ENCODE data around the gene SERGEF. TPM values are rescaled to one million over a fixed set of nuclear protein-coding genes. Genes with fewer than 3 reads are reported as not detected.
A peak's percentile ranks its signal among the peaks of the same experiment; 100 is the strongest.

SERGEF gene
- total and polyA plus RNA-seq, 7 donors = 24.0 to 50.4 (median 30.7) TPM

DNA sequence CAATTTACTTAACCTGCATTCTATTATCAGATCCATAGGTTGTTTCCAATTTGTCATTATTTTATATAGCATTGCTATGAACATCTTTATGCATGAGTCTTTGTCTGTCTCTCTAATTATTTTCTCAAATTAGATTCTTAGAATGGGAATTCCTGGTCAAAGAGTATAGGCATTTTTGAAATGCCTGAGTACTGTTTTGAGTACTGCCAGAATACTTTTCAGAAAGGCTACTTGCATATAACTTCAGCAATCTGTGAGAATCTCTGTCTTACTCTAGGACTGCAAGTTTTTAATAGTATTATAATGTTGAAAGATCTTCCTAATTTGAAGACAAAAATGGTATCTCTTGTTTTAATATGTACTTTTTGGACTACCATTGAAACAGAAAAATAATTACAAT is 221.7 kb downstream of the SERGEF start:
- intact Hi-C loops (cut with DNase I) = no loop called here
- Histone ChIP-seq H3K9me3 (no peaks in the 10 kb centered on the region), H3K27ac (no peak overlapping the region), H3K36me3 (no peaks in the 10 kb centered on the region), H3K4me1 (no peaks in the 10 kb centered on the region), H3K27me3 (no peaks in the 10 kb centered on the region), H3K4me3 (no peak overlapping the region)
- DNase-seq = no peak
- TF ChIP-seq, protein P1, sequence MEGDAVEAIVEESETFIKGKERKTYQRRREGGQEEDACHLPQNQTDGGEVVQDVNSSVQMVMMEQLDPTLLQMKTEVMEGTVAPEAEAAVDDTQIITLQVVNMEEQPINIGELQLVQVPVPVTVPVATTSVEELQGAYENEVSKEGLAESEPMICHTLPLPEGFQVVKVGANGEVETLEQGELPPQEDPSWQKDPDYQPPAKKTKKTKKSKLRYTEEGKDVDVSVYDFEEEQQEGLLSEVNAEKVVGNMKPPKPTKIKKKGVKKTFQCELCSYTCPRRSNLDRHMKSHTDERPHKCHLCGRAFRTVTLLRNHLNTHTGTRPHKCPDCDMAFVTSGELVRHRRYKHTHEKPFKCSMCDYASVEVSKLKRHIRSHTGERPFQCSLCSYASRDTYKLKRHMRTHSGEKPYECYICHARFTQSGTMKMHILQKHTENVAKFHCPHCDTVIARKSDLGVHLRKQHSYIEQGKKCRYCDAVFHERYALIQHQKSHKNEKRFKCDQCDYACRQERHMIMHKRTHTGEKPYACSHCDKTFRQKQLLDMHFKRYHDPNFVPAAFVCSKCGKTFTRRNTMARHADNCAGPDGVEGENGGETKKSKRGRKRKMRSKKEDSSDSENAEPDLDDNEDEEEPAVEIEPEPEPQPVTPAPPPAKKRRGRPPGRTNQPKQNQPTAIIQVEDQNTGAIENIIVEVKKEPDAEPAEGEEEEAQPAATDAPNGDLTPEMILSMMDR (IDR thresholded peaks at IDR 0.05) = no peak
- no peak for TF ChIP-seq EP300 (IDR thresholded peaks at IDR 0.05)

DNA sequence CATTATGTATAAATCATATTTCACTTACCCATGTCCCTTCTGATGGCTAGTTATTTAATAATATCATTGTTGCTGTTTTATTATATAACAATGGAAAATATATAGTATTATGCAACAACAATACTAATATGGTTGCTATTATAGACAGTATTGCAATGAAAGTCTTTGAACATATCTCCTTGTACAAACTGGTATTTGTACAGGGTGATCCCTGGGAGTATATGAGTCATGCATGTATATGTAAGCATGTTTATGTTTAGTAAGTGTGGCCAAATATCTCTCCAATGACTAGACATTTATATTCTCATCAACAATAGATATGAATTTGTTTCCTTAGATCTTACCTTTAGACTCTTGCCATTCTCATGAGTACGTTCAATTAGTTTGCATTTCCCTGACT is 222.4 kb downstream of the SERGEF start:
- Histone ChIP-seq H3K9me3 (no peaks in the 10 kb centered on the region), H3K27me3 (no peaks in the 10 kb centered on the region), H3K4me1 (no peaks in the 10 kb centered on the region), H3K36me3 (no peaks in the 10 kb centered on the region), H3K4me3 (no peak overlapping the region), H3K27ac (no peak overlapping the region)
- TF ChIP-seq POLR2AphosphoS5 (IDR thresholded peaks at IDR 0.05) (no peak), POLR2A (IDR thresholded peaks at IDR 0.05) (no peak), EP300 (IDR thresholded peaks at IDR 0.05) (no peak)
- TF ChIP-seq, protein P1 (IDR thresholded peaks at IDR 0.05) = no peak
- 88 to 94% methylated on average over 1 of the region's 1 CpG for WGBS, 2 donors
- intact Hi-C loops (cut with DNase I) = no loop called here
- DNase-seq = no peak

DNA sequence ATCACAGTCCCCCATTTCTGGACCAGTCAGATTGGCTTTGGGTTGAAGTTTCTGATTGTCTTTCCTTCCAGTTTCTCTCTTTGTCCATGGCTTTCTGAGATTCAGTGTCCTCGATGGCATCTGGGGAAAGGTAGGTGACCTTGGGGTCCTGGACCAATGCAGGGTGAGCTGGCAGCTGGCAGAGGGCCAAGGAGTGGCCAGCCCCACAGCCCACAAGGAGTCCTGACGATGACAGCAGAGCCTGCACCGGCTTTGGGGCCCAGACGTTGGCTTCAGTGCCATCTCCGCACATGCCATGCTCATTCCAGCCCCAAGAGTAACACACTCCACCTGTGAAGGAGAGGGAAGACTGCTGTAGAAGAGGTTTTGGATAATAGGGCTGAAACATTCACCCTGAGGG is 224.8 kb downstream of the SERGEF start:
- no peaks in the 10 kb centered on the region for H3K27me3 ChIP-seq
- intact Hi-C loops (cut with DNase I) = no loop called here
- H3K4me1 ChIP-seq = no peaks in the 10 kb centered on the region
- no peak overlapping the region for H3K4me3 ChIP-seq
- 94% methylated on average over 5 of the region's 5 CpGs for WGBS, 2 donors
- no peaks in the 10 kb centered on the region for H3K9me3 ChIP-seq
- DNase-seq = peak; percentile 36
- H3K27ac ChIP-seq = no peak overlapping the region
- TF ChIP-seq POLR2AphosphoS5 (IDR thresholded peaks at IDR 0.05) (no peak), EP300 (IDR thresholded peaks at IDR 0.05) (no peak), POLR2A (IDR thresholded peaks at IDR 0.05) (no peak)
- TF ChIP-seq, protein P1 (IDR thresholded peaks at IDR 0.05) = no peak
- H3K36me3 ChIP-seq = no peaks in the 10 kb centered on the region

DNA sequence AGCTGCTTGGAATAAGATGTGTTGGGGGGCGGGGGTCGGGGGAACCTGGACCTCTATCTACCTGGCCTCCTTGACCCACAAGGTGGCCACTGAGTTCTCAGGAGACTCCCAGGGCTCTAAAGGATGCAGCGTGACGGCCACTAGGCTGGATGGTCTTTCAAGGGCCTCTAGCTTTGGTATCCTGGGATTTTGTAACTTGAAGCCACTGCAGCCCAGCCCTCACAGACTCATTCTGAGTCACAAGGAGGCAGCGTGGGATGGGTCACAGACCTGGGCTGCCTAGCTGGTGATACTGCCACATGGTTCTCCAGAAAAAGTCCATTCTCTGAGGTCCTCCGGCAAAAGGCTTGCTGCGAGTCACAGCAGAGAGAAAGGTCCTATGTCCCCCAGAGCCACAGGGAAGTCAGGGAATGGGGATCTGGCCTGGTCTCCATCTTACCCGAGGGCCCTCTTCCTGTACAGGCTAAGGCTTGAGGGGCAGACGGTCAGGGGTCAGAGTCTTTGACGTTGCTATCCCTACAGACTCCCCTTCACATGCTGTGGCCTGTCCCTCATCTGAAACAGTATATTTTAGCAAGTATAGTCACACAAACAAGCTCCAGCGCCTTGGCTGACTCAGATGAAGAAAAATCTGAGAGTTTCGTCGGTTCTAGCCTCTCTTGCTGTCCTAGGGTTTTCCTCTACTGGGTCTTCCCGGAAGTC is 225.9 kb downstream of the SERGEF start:
- Histone ChIP-seq H3K27me3 (no peaks in the 10 kb centered on the region), H3K4me3 (no peak overlapping the region), H3K36me3 (no peaks in the 10 kb centered on the region), H3K9me3 (no peaks in the 10 kb centered on the region), H3K4me1 (no peaks in the 10 kb centered on the region), H3K27ac (no peak overlapping the region)
- TF ChIP-seq POLR2A (IDR thresholded peaks at IDR 0.05) (no peak), POLR2AphosphoS5 (IDR thresholded peaks at IDR 0.05) (no peak), EP300 (IDR thresholded peaks at IDR 0.05) (no peak)
- TF ChIP-seq, protein P1 (IDR thresholded peaks at IDR 0.05) = no peak
- WGBS, 2 donors = 96 to 97% methylated on average over 14 of the region's 14 CpGs
- DNase-seq = peak; percentile 33
- intact Hi-C loops (cut with DNase I) = no loop called here

DNA sequence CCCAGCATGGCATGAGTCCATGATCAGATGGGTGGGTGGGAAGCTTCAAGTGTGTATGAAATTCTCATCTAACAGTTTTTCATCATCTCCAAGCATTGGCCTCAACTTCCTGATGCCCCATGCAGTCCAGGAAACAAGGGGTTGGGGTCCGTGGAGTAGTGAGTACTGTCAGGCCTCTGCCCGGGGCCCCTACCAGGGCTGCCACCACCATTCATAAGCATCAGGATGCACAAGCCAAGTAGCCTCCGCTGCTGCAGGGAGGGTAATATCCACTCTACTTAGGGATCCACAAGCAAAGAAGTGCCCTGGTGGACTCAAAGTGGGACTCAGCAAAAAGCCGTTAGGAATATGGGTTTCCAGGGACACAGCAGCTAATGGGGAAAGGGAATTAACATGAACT is 229.0 kb downstream of the SERGEF start:
- 92% methylated on average over 4 of the region's 4 CpGs for WGBS, 2 donors
- no peaks in the 10 kb centered on the region for H3K4me1 ChIP-seq
- no peak overlapping the region for H3K27ac ChIP-seq
- no peaks in the 10 kb centered on the region for H3K9me3 ChIP-seq
- H3K4me3 ChIP-seq = no peak overlapping the region
- H3K27me3 ChIP-seq = no peaks in the 10 kb centered on the region
- peak; percentile 25 for DNase-seq
- H3K36me3 ChIP-seq = no peaks in the 10 kb centered on the region
- TF ChIP-seq POLR2A (IDR thresholded peaks at IDR 0.05) (no peak), POLR2AphosphoS5 (IDR thresholded peaks at IDR 0.05) (no peak), EP300 (IDR thresholded peaks at IDR 0.05) (no peak)
- TF ChIP-seq, protein P1 (IDR thresholded peaks at IDR 0.05) = no peak
- intact Hi-C loops (cut with DNase I) = no loop called here
